ENCODE results near the gene MYO3B.

Gene MYO3B

DNA sequence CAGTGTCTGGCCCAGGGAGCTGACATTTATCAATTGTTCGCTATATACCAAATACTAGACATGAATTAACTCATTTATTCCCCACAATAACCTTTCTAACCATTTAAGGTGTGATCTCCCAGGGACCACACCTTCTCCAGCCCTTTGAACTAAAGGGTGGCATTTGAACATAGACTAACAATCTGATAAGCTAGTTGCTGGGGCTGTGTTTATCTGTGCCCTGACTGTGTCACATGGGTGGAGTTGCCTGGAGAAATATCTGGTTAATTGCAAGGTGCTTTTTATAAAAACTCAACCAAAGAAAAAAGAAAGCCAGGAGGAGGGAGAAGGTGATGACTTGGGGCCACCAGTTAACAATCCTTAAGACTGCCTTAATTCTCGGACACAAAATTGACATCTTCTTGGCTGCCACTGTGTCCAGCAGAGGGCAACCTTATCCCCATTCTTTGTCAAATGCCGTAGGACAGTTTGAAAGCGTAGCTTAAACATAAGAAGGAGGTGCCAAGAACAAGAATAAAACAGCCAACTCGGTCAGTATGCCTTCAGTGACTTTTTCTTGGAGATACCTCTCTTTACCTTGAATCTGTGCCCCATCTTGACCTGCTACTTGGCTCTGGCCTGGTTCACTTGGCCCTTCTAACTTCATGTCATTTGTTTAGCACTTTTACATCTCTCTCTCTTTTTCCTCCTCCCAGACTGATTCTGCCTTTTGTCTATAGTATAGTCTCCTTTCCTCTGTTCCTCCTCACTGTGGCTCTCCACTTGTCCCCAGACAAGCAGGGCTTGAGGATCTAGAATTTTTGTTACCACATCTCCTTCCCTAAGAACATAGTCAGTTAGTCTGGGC, 183.4 kb downstream of the MYO3B start:
- DNase-seq (ENCODE audit: extremely low spot score), result peak; percentile 53
- ChIA-PET POLR2A (no interaction called here), CTCF (interaction anchor here (0.6 to 2.0 kb wide), 22 partner anchors 9 to 455 kb away, joined by 3 to 13 read pairs (median 4); partner anchors contain the start of gene GAD1)
- TF ChIP-seq FOXM1 (IDR thresholded peaks at IDR 0.05; ENCODE audit: borderline replicate concordance) (no peak), NFRKB (IDR thresholded peaks at IDR 0.05) (no peak), BHLHE40 (IDR thresholded peaks at IDR 0.05; ENCODE audit: borderline replicate concordance) (no peak), ZNF384 (IDR thresholded peaks at IDR 0.05) (no peak), HDGF (IDR thresholded peaks at IDR 0.05; ENCODE audit: borderline replicate concordance) (no peak), LEF1 (IDR thresholded peaks at IDR 0.05; ENCODE audit: borderline replicate concordance) (no peak), ARNT (IDR thresholded peaks at IDR 0.05) (no peak), SUZ12 (IDR thresholded peaks at IDR 0.05) (no peak), FOXA1 (IDR thresholded peaks at IDR 0.05) (no peak), L3MBTL2 (conservative IDR thresholded peaks at IDR 0.05) (no peak), FOXK2 (IDR thresholded peaks at IDR 0.05) (no peak), ELF4 (IDR thresholded peaks at IDR 0.05) (no peak), TARDBP (IDR thresholded peaks at IDR 0.05) (no peak), SP1 (IDR thresholded peaks at IDR 0.05) (no peak)
- TF ChIP-seq, protein P1, sequence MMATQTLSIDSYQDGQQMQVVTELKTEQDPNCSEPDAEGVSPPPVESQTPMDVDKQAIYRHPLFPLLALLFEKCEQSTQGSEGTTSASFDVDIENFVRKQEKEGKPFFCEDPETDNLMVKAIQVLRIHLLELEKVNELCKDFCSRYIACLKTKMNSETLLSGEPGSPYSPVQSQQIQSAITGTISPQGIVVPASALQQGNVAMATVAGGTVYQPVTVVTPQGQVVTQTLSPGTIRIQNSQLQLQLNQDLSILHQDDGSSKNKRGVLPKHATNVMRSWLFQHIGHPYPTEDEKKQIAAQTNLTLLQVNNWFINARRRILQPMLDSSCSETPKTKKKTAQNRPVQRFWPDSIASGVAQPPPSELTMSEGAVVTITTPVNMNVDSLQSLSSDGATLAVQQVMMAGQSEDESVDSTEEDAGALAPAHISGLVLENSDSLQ (IDR thresholded peaks at IDR 0.05), result no peak

DNA sequence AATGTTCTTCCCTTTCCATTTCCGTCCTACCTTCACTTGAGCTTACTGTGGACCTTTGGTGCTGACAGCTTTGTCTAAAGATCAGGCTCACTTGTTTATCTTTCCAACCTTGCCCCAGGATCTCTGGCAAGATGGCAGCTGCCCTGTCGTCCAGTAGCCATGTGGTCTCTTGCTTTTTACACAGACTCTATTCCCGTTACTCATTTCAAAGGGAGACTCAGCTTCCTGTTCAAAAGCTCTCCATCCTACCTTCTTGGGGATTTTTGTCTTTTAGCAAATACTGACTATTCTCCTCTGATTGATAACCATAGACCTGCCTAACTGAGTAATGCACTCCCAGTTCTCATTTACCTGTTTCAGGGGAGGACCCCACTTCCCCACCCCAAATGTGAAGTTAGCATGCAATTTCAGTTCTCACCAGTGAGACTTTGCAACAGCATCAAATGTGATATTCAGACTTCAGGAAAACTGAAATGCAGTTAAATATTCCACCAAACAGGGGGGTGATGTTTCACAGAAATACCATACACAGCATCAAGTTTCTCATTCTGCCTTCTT, 184.4 kb downstream of the MYO3B start:
- DNase-seq (ENCODE audit: extremely low spot score), result no peak
- ChIA-PET CTCF (interaction anchor here (0.6 to 1.9 kb wide), 9 partner anchors 18 to 513 kb away, joined by 3 to 13 read pairs (median 3); partner anchors contain the start of gene GAD1), POLR2A (no interaction called here)
- TF ChIP-seq CTBP1 (IDR thresholded peaks at IDR 0.05; ENCODE audit: borderline replicate concordance), result no peak
- TF ChIP-seq FOXA1 (IDR thresholded peaks at IDR 0.05), result no peak
- TF ChIP-seq ELF4 (IDR thresholded peaks at IDR 0.05), result no peak
- no peak for TF ChIP-seq LEF1 (IDR thresholded peaks at IDR 0.05; ENCODE audit: borderline replicate concordance)
- no peak for TF ChIP-seq TARDBP (IDR thresholded peaks at IDR 0.05)
- no peak for TF ChIP-seq ZNF384 (IDR thresholded peaks at IDR 0.05)
- TF ChIP-seq L3MBTL2 (conservative IDR thresholded peaks at IDR 0.05), result no peak
- no peak for TF ChIP-seq HDGF (IDR thresholded peaks at IDR 0.05; ENCODE audit: borderline replicate concordance)
- TF ChIP-seq SUZ12 (IDR thresholded peaks at IDR 0.05), result no peak
- no peak for TF ChIP-seq BHLHE40 (IDR thresholded peaks at IDR 0.05; ENCODE audit: borderline replicate concordance)
- TF ChIP-seq SP1 (IDR thresholded peaks at IDR 0.05), result no peak
- TF ChIP-seq, protein P1 (IDR thresholded peaks at IDR 0.05), result no peak
- TF ChIP-seq NFRKB (IDR thresholded peaks at IDR 0.05), result no peak
- TF ChIP-seq FOXK2 (IDR thresholded peaks at IDR 0.05), result no peak
- TF ChIP-seq FOXM1 (IDR thresholded peaks at IDR 0.05; ENCODE audit: borderline replicate concordance), result no peak
- no peak for TF ChIP-seq ARNT (IDR thresholded peaks at IDR 0.05)

DNA sequence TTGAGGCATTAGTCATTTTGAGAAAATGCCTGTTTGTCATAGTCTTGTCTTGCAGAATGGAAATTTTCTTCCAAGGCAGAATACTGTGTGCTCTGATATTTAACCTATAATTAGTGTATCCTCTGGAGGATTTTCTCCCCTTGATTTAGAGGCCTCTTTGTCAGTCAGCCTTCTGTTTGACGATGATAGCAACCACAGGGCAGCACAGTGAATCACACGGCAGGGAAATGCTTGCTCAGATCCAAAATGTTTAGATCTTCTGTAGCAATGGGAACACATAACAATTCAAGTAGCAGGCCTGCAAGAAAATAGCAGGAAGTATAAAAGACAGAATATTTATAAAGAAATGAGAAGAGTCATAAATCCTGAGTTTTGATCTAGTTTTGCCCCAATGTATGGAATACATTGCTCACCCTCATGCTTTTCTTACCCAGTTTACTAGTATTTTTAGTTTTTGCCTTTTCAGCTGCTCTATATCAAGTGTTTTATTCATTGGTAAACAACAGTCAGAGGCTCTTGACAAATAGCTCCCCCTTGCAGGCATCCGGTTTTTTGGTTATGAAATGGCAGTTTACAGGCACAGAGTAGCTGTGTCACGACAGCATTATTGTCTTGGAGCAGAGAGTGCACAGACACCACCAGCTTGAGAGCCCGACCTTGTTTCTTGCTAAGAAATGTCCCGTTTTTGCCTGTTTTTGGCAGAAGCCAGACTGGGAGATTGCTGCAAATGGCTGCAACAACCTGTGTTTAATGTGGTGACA, 185.1 kb downstream of the MYO3B start:
- DNase-seq (ENCODE audit: extremely low spot score), result no peak
- ChIA-PET CTCF (no interaction called here), POLR2A (no interaction called here)
- TF ChIP-seq NFRKB (IDR thresholded peaks at IDR 0.05) (no peak), FOXM1 (IDR thresholded peaks at IDR 0.05; ENCODE audit: borderline replicate concordance) (no peak), TARDBP (IDR thresholded peaks at IDR 0.05) (no peak), L3MBTL2 (conservative IDR thresholded peaks at IDR 0.05) (no peak), ZNF384 (IDR thresholded peaks at IDR 0.05) (no peak), FOXA1 (IDR thresholded peaks at IDR 0.05) (no peak), SUZ12 (IDR thresholded peaks at IDR 0.05) (no peak), CTBP1 (IDR thresholded peaks at IDR 0.05; ENCODE audit: borderline replicate concordance) (no peak), BHLHE40 (IDR thresholded peaks at IDR 0.05; ENCODE audit: borderline replicate concordance) (no peak), ELF4 (IDR thresholded peaks at IDR 0.05) (no peak), SP1 (IDR thresholded peaks at IDR 0.05) (no peak), FOXK2 (IDR thresholded peaks at IDR 0.05) (no peak), ARNT (IDR thresholded peaks at IDR 0.05) (no peak), LEF1 (IDR thresholded peaks at IDR 0.05; ENCODE audit: borderline replicate concordance) (no peak), HDGF (IDR thresholded peaks at IDR 0.05; ENCODE audit: borderline replicate concordance) (no peak)
- TF ChIP-seq, protein P1 (IDR thresholded peaks at IDR 0.05), result no peak

DNA sequence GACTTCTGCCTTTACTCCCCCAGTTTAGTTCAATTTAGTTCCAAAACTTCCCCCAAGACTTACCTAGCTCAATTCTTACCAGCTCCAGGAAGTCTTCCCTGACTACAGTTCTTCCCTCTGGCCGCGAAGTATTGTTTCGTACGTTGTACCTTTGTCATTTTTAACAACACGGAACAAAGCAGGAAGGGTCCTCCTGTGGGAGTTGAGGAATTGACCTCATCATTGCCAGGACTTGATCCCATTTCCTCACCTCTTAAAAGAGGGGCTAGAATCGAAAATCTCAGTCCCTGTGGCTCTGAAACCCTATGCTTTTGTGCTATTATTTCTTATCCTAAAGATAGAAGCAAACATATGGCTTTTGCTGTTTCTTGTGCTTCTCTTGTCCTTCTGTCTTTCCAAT, 187.1 kb downstream of the MYO3B start:
- ChIA-PET POLR2A (interaction anchor here (1.1 kb wide), 1 partner anchor 452 kb away, joined by 4 read pairs; the partner anchor contains the start of gene GAD1), CTCF (no interaction called here)
- no peak for DNase-seq (ENCODE audit: extremely low spot score)
- TF ChIP-seq TARDBP (IDR thresholded peaks at IDR 0.05) (no peak), SP1 (IDR thresholded peaks at IDR 0.05) (no peak), L3MBTL2 (conservative IDR thresholded peaks at IDR 0.05) (no peak), BHLHE40 (IDR thresholded peaks at IDR 0.05; ENCODE audit: borderline replicate concordance) (no peak), NFRKB (IDR thresholded peaks at IDR 0.05) (no peak), HDGF (IDR thresholded peaks at IDR 0.05; ENCODE audit: borderline replicate concordance) (no peak), FOXM1 (IDR thresholded peaks at IDR 0.05; ENCODE audit: borderline replicate concordance) (no peak), ZNF384 (IDR thresholded peaks at IDR 0.05) (no peak), FOXA1 (IDR thresholded peaks at IDR 0.05) (no peak), ELF4 (IDR thresholded peaks at IDR 0.05) (no peak), ARNT (IDR thresholded peaks at IDR 0.05) (no peak), FOXK2 (IDR thresholded peaks at IDR 0.05) (no peak), LEF1 (IDR thresholded peaks at IDR 0.05; ENCODE audit: borderline replicate concordance) (no peak), SUZ12 (IDR thresholded peaks at IDR 0.05) (no peak), CTBP1 (IDR thresholded peaks at IDR 0.05; ENCODE audit: borderline replicate concordance) (no peak)
- TF ChIP-seq, protein P1 (IDR thresholded peaks at IDR 0.05), result no peak
